IMR-90 (cell line): ENCODE data around the gene RNF149. TPM values are rescaled to one million over a fixed set of nuclear protein-coding genes. Genes with fewer than 3 reads are reported as not detected.

Experiments used
- ATAC-seq: fragments of 200-7000 bp; cut with Tn5 transposase; 2 replicates; pipeline ENCODE4 v1.9.1; 2020; ENCODE audit warnings: low read depth, mild to moderate bottlenecking, moderate library complexity
- BruUV-seq: library from RNA; stranded (reverse); fragments of 400-500 nt; replicated peaks from 2 replicates; lab custom pipeline; 2021; lab: Mats Ljungman, UMichigan
- CTCF ChIA-PET: fragments of 300-600 bp; formaldehyde crosslinking; extraction: SDS; loops from one replicate; lab custom pipeline; 2021; ENCODE audit warnings: antibody characterized with exemption; lab: Yijun Ruan, JAX
- POLR2A ChIA-PET: fragments of 300-600 bp; sonication (Branson Sonifier 250); formaldehyde crosslinking; loops from one replicate; lab custom pipeline; 2022; ENCODE audit warnings: antibody characterized with exemption; ENCODE audit not compliant: unreplicated experiment; lab: Charles Lee
- DNase-seq: peaks from one replicate; pipeline ENCODE4 v3.0.0; 2013
- H2AFZ ChIP-seq: replicated peaks from 2 replicates; pipeline ENCODE3; 2013; ENCODE audit warnings: low read length, mild to moderate bottlenecking; ENCODE audit not compliant: poor library complexity
- H2AK5ac ChIP-seq: 2 replicates; pipeline ENCODE4 v1.6.1; 2013; ENCODE audit warnings: low read depth, low read length, inconsistent platforms
- H2AK9ac ChIP-seq: replicated peaks from 2 replicates; pipeline ENCODE3; 2013; ENCODE audit warnings: mild to moderate bottlenecking, low read depth, low read length, moderate library complexity; ENCODE audit not compliant: poor library complexity
- H2BK120ac ChIP-seq: 2 replicates; pipeline ENCODE4 v1.6.1; 2013; ENCODE audit warnings: low read depth, low read length, inconsistent platforms
- H2BK15ac ChIP-seq: 3 replicates; pipeline ENCODE4 v1.6.1; 2013; ENCODE audit warnings: low read depth, low read length, inconsistent platforms
- H2BK20ac ChIP-seq: 2 replicates; pipeline ENCODE4 v1.6.1; 2013; ENCODE audit warnings: low read depth, mild to moderate bottlenecking, inconsistent platforms, low read length, moderate library complexity
- H2BK5ac ChIP-seq: 2 replicates; pipeline ENCODE4 v1.6.1; 2013; ENCODE audit warnings: mild to moderate bottlenecking, low read depth, low read length, inconsistent platforms; ENCODE audit not compliant: poor library complexity, severe bottlenecking
- H3K14ac ChIP-seq: replicated peaks from 2 replicates; pipeline ENCODE4 v1.6.1; 2013; ENCODE audit warnings: low read depth, low read length, inconsistent platforms
- H3K18ac ChIP-seq: 2 replicates; pipeline ENCODE4 v1.6.1; 2013; ENCODE audit warnings: low read depth, low read length, control low read depth
- H3K23ac ChIP-seq: 2 replicates; pipeline ENCODE4 v1.6.1; 2013; ENCODE audit warnings: low read depth, low read length, inconsistent platforms
- H3K27ac ChIP-seq: 2 replicates; pipeline ENCODE4 v1.5.1; 2013; ENCODE audit warnings: mild to moderate bottlenecking, control low read depth, low read length; ENCODE audit not compliant: insufficient read depth
- H3K27me3 ChIP-seq: 2 replicates; pipeline ENCODE4 v1.6.1; 2013; ENCODE audit warnings: low read length; ENCODE audit not compliant: control insufficient read depth, insufficient read depth
- H3K36me3 ChIP-seq: 2 replicates; pipeline ENCODE4 v1.6.1; 2013; ENCODE audit warnings: low read length, mixed read lengths; ENCODE audit not compliant: control insufficient read depth, insufficient read depth
- H3K4ac ChIP-seq: 2 replicates; pipeline ENCODE4 v1.6.1; 2013; ENCODE audit warnings: low read depth, low read length, inconsistent platforms
- H3K4me1 ChIP-seq: 2 replicates; pipeline ENCODE4 v1.6.1; 2013; ENCODE audit warnings: low read length, mixed read lengths; ENCODE audit not compliant: control insufficient read depth, insufficient read depth
- H3K4me2 ChIP-seq: 2 replicates; pipeline ENCODE4 v1.6.1; 2013; ENCODE audit warnings: low read depth, mild to moderate bottlenecking, control low read depth, low read length, moderate library complexity
- H3K4me3 ChIP-seq: 2 replicates; pipeline ENCODE4 v1.5.1; 2013; ENCODE audit warnings: low read depth, mild to moderate bottlenecking, control low read depth, low read length, moderate library complexity; ENCODE audit not compliant: insufficient read depth
- H3K56ac ChIP-seq: 2 replicates; pipeline ENCODE4 v1.6.1; 2013; ENCODE audit warnings: low read length, inconsistent platforms; ENCODE audit not compliant: insufficient read depth; ENCODE audit errors: extremely low read depth
- H3K79me1 ChIP-seq, 2 experiments: 2 replicates each; pipeline ENCODE4 v1.6.1; 2013; ENCODE audit warnings: low read length in 2 of 2, inconsistent platforms in 1 of 2, low read depth in 1 of 2
- H3K9ac ChIP-seq: 2 replicates; pipeline ENCODE4 v1.6.1; 2013; ENCODE audit warnings: low read depth, low read length, control low read depth
- H3K9me1 ChIP-seq: 2 replicates; pipeline ENCODE4 v1.6.1; 2013; ENCODE audit warnings: low read length, inconsistent platforms; ENCODE audit not compliant: insufficient read depth
- H3K9me3 ChIP-seq: 2 replicates; pipeline ENCODE4 v1.6.1; 2013; ENCODE audit warnings: low read length; ENCODE audit not compliant: control insufficient read depth, insufficient read depth
- H4K20me1 ChIP-seq: 2 replicates; pipeline ENCODE4 v1.6.1; 2013; ENCODE audit warnings: low read length, inconsistent platforms; ENCODE audit not compliant: insufficient read depth
- H4K5ac ChIP-seq: 2 replicates; pipeline ENCODE4 v1.6.1; 2013; ENCODE audit warnings: mild to moderate bottlenecking, low read depth, low read length, control low read depth
- H4K8ac ChIP-seq, 2 experiments: 2 replicates each; pipeline ENCODE4 v1.6.1; 2013; ENCODE audit warnings: low read depth in 2 of 2, low read length in 2 of 2, control low read depth in 1 of 2, inconsistent platforms in 1 of 2
- H4K91ac ChIP-seq: 2 replicates; pipeline ENCODE4 v1.6.1; 2013; ENCODE audit warnings: low read depth, low read length, inconsistent platforms; ENCODE audit not compliant: insufficient read depth
- BHLHE40 ChIP-seq: fragments of 150-350 bp; IDR thresholded peaks from 2 replicates; pipeline ENCODE4 v1.6.1; 2016; ENCODE audit warnings: mild to moderate bottlenecking, low read depth, low read length
- CHD1 ChIP-seq: IDR thresholded peaks from 2 replicates; pipeline ENCODE4 v1.6.1; 2012; ENCODE audit warnings: low read depth, low read length, improper control_type of control experiment
- CTCF ChIP-seq: conservative IDR thresholded peaks from 2 replicates; pipeline ENCODE4 v1.5.1; 2012; ENCODE audit warnings: mild to moderate bottlenecking, low read depth, low read length, improper control_type of control experiment
- FOS ChIP-seq: fragments of 150-350 bp; IDR thresholded peaks from 2 replicates; pipeline ENCODE4 v1.6.1; 2016; ENCODE audit warnings: low read depth, low read length
- MAFK ChIP-seq: IDR thresholded peaks from 2 replicates; pipeline ENCODE4 v1.6.1; 2012; ENCODE audit warnings: low read depth, low read length, improper control_type of control experiment
- MAZ ChIP-seq: IDR thresholded peaks from 2 replicates; pipeline ENCODE4 v1.6.1; 2012; ENCODE audit warnings: low read depth, mild to moderate bottlenecking, low read length, improper control_type of control experiment, moderate library complexity, borderline replicate concordance
- MXI1 ChIP-seq: IDR thresholded peaks from 2 replicates; pipeline ENCODE4 v1.6.1; 2012; ENCODE audit warnings: low read depth, mild to moderate bottlenecking, low read length, moderate library complexity, borderline replicate concordance
- NFE2L2 ChIP-seq: fragments of 150-350 bp; IDR thresholded peaks from 2 replicates; pipeline ENCODE4 v1.6.1; 2016; ENCODE audit warnings: low read depth, mild to moderate bottlenecking, low read length
- POLR2A ChIP-seq: IDR thresholded peaks from 2 replicates; pipeline ENCODE4 v1.6.1; 2012; ENCODE audit warnings: mild to moderate bottlenecking, low read depth, low read length
- RAD21 ChIP-seq: IDR thresholded peaks from 2 replicates; pipeline ENCODE4 v1.6.1; 2012; ENCODE audit warnings: low read length, improper control_type of control experiment
- RCOR1 ChIP-seq: IDR thresholded peaks from 2 replicates; pipeline ENCODE4 v1.6.1; 2012; ENCODE audit warnings: mild to moderate bottlenecking, low read length, improper control_type of control experiment; ENCODE audit not compliant: insufficient replicate concordance
- RFX5 ChIP-seq: IDR thresholded peaks from 2 replicates; pipeline ENCODE4 v1.8.0; 2012; ENCODE audit warnings: low read depth, mild to moderate bottlenecking, low read length, moderate library complexity
- SMC3 ChIP-seq: fragments of 150-350 bp; IDR thresholded peaks from 2 replicates; pipeline ENCODE4 v1.6.1; 2016; ENCODE audit warnings: low read depth, mild to moderate bottlenecking, antibody characterized with exemption, low read length, moderate library complexity
- USF2 ChIP-seq: fragments of 150-350 bp; IDR thresholded peaks from 2 replicates; pipeline ENCODE4 v1.6.1; 2017; ENCODE audit warnings: mild to moderate bottlenecking, antibody characterized with exemption, low read length, low read depth
- WGBS, 2 experiments: methylation state at CpG; one replicate each; pipeline versions ENCODE4 v1.1.5 to v1.1.7; 2013; ENCODE audit warnings: missing lambda C conversion rate in 2 of 2; ENCODE audit not compliant: insufficient read length in 1 of 2; ENCODE audit errors: extremely low coverage in 2 of 2; 5-methylcytosine and 5-hydroxymethylcytosine counted together
- dilution Hi-C: fragments of 300-500 bp; cut with HindIII; formaldehyde crosslinking; loops from one replicate; pipeline ENCODE4 v1.14.3; 2018; ENCODE audit warnings: low sequenced_read_pairs; ENCODE audit not compliant: unreplicated experiment
- in situ Hi-C: fragments of 300-500 bp; cut with MboI; formaldehyde crosslinking; loops from 3 replicates; pipeline ENCODE4 v1.14.3; 2019; ENCODE audit warnings: low sequenced_read_pairs, inconsistent platforms, mixed read lengths
- intact Hi-C: fragments of 100-400 bp; cut with micrococcal nuclease; formaldehyde crosslinking; loops from 2 replicates; pipeline ENCODE4 v1.10.0; 2022
- polyA plus RNA-seq, 3 experiments: library from polyadenylated mRNA; depleted of rRNA; stranded (reverse); fragments of >200 nt; gene quantifications; 2 replicates each; pipeline ENCODE4 v1.2.3, GENCODE V29; 2012; ENCODE audit warnings: low replicate concordance in 1 of 3
- total RNA-seq: library from RNA; depleted of rRNA; stranded (reverse); fragments of >200 nt; gene quantifications from 2 replicates; pipeline ENCODE4 v1.2.3, GENCODE V29; 2012
- TF ChIP-seq, protein P1 (sequence below): fragments of 150-350 bp; IDR thresholded peaks from 2 replicates; pipeline ENCODE4 v1.6.1; 2016; ENCODE audit warnings: low read depth, mild to moderate bottlenecking, low read length, moderate library complexity, borderline replicate concordance

Gene RNF149
- total and polyA plus RNA-seq, 2 of the 4 experiments (the other 2 are of a cell fraction): 14.5 to 18.6 TPM

DNA sequence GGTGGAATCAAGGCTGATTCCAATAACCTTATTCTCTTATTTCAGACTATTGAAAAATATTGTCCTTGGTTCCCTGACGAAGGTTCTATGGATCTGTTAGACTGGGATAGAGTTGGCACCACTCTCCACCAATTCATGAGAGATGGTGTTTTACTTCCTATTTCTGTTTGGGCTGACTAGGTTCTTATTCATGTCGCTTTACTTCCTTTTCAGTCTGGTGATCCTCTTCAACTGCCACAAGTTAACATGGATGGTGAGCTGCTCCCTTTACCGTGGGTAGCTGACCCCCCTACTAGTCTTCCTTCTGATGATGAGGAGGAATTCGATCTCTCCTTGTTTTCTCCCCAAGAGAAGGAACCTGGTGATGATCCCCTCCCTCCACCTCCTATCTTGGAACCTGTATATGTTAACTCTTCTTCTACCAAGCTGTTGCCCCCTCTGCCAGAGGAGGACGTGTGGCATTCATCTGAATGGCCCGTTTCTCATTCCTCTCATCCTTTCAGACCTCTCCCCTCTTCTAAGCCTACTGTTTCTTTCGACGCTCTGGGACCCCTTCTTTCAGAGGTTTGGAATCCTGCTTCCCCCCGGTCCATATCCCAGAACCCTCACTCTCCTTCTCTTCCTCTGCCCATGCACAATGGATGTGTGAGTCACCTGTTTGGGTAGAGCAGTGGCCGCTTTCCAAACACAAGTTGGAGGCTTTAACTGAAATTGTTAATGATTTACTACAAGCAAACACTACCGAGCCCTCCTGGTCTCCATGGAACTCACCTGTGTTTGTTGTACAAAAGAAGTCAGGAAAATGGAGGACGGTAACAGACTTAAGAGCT lies 69.4 kb downstream of the RNF149 start:
- Histone ChIP-seq H3K79me1 (no peaks in the 10 kb centered on the region), H2AK9ac (no peak overlapping the region), H4K20me1 (no peaks in the 10 kb centered on the region), H3K4ac (no peak overlapping the region), H3K14ac (no peak overlapping the region), H4K5ac (no peak overlapping the region), H2AK5ac (no peak overlapping the region), H2AFZ (no peak overlapping the region), H3K18ac (no peak overlapping the region), H2BK15ac (no peak overlapping the region), H4K91ac (no peak overlapping the region), H2BK5ac (no peak overlapping the region), H3K9me1 (no peaks in the 10 kb centered on the region), H3K4me1 (no peaks in the 10 kb centered on the region), H3K27me3 (no peaks in the 10 kb centered on the region; the same call in 1 of the 2 replicates), H3K36me3 (no peaks in the 10 kb centered on the region), H3K4me3 (no peak overlapping the region), H2BK20ac (no peak overlapping the region), H3K9ac (no peak overlapping the region), H3K9me3 (no peaks in the 10 kb centered on the region), H3K4me2 (no peak overlapping the region), H3K23ac (no peak overlapping the region), H2BK120ac (no peak overlapping the region), H3K27ac (no peak overlapping the region), H3K56ac (no peak overlapping the region), H4K8ac (no peak overlapping the region)
- no peak for ATAC-seq
- CTCF ChIA-PET: no interaction called here
- in situ Hi-C loops (no loop called here), intact Hi-C loops (no loop called here), dilution Hi-C loops (no loop called here)
- POLR2A ChIA-PET: no interaction called here
- BruUV-seq: no TSS peak
- 83% methylated on average over 1 of the region's 12 CpGs; no CpG with 5 or more reads in 1 of the 2 experiments for WGBS, 2 experiments
- DNase-seq: no peak
- no peak for TF ChIP-seq NFE2L2
- TF ChIP-seq USF2: no peak
- no peak for TF ChIP-seq RCOR1
- TF ChIP-seq FOS: no peak
- no peak for TF ChIP-seq POLR2A
- no peak for TF ChIP-seq MAFK
- no peak for TF ChIP-seq CHD1
- TF ChIP-seq CTCF: no peak
- no peak for TF ChIP-seq BHLHE40
- TF ChIP-seq, protein P1, sequence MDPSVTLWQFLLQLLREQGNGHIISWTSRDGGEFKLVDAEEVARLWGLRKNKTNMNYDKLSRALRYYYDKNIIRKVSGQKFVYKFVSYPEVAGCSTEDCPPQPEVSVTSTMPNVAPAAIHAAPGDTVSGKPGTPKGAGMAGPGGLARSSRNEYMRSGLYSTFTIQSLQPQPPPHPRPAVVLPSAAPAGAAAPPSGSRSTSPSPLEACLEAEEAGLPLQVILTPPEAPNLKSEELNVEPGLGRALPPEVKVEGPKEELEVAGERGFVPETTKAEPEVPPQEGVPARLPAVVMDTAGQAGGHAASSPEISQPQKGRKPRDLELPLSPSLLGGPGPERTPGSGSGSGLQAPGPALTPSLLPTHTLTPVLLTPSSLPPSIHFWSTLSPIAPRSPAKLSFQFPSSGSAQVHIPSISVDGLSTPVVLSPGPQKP: no peak
- TF ChIP-seq SMC3: no peak
- no peak for TF ChIP-seq MXI1
- no peak for TF ChIP-seq RAD21
- TF ChIP-seq MAZ: no peak
- no peak for TF ChIP-seq RFX5
